GM19043 (cell line): ENCODE data around the gene CDA.

Experiments
- ATAC-seq: cut with Tn5 transposase; IDR thresholded peaks from one replicate; pipeline ENCODE4 v1.9.1; 2021; ENCODE audit warnings: low read depth; ENCODE audit not compliant: unreplicated experiment

The CDA gene

DNA sequence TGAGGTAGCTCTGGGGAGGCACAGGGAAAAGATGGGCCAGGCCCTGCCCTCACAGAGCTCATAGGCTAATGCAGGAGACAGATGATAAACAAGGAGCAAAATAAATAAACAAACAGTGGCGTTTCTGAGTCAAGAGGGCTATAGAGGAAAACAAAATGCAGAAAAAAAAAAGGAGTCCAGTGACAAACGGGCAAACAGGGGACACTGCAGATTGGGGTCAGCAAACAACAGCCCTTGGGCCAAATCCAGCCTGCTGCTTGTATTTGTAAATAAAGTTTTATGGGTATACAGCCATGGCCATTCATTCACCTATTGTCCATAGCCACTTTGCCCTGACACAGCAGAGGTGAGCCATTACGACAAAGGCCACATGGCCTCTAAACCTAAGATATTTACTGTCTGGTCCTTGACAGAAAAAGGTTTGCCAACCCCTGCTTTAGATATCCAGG, 25.3 kb downstream of the CDA start:
- ATAC-seq = no peak

DNA sequence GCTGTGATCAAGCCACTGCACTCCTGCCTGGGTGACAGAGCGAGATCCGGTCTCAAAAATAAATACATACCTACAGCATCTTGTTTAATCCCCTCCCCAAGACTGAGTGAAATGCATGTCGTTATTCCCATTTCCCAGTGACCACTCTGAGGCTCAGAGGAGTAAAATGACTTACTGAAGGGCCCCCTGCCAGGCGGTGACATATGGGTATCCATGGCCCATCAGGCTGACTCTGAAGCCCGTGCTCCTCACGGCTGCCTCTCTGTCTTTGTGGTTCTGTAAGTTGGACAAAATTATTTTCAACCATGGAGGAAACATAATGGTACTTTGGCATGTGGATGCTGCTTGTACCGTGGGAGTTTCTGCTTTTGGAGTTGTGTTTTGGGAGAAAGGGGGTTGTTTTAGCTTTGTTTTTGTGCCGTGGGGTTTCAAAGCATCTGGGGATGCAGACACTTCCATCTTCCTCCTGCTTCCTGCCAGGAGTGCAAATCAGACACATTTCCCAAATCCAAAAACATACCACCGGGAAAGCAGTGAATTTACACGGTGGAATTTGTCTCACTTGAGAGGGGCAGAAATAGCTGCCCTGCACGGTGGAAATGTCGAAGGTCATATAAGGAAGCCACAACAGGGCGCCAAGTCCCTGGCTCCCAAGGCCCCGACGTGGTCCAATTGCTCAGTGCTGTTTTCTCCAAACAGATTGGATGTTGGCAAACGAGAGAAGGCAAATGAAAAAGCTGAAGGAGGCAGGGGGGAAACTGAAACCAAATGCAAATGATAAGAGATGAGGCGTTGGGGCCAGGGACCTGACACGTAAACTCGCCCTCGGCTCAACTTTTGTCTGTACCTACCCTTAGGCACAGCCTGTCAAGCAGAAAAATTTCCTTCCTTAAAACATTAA, 27.3 kb downstream of the CDA start:
- ATAC-seq = no peak

DNA sequence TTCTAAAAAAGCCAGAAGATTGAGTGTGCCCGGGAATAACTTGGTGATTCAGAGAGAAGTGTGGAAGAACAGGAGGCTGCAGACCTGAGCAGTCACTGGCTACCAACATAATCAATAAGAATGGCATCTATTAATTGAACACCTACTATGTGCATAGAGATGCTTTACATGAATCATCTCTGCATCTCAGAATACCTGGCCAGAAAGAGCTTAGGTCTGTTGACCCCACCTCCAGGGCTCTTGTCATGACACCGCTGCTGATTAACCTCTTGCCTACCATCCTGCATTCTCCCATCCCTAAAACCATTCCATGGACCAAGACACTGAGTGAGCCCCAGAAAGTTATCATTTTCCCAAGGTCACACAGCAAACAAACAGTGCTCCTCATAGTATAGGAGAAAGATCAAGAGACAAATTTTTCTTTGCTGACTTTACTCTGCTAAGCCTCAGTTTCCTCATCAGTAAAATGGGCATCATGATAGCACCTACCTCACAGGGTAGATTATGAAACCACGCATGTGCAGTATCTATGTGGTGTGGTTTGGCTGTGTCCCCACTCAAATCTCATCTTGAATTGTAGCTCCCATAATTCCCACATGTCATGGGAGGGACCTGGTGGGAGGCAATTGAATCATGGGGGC, 28.1 kb downstream of the CDA start:
- no peak for ATAC-seq

- no peak for ATAC-seq
Measured at GRCh38 chr1:20618550-20618949, 29.7 kb downstream of the CDA start.

- no peak for ATAC-seq
Measured at GRCh38 chr1:20619999-20620398, 31.1 kb downstream of the CDA start.

- ATAC-seq = no peak
Measured at GRCh38 chr1:20621012-20621411, 32.1 kb downstream of the CDA start.

DNA sequence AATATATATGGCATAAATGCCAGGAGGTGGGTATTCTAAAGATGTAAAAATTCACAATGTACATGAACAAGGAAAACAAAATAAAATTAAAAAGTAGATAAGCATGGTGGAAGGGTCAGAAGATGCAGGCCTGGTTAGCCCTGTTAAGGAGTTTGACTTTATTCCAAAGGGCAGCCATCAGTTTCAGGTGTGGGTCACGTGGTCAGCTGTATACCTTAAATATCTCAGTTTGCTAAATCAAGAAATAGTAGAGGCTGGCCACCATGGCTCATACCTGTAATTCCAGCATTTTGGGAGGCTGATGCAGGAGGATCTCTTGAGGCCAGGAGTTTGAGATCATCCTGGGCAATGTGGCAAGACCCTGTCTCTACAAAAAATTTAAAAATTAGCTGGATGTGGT, 35.8 kb downstream of the CDA start:
- ATAC-seq = no peak

DNA sequence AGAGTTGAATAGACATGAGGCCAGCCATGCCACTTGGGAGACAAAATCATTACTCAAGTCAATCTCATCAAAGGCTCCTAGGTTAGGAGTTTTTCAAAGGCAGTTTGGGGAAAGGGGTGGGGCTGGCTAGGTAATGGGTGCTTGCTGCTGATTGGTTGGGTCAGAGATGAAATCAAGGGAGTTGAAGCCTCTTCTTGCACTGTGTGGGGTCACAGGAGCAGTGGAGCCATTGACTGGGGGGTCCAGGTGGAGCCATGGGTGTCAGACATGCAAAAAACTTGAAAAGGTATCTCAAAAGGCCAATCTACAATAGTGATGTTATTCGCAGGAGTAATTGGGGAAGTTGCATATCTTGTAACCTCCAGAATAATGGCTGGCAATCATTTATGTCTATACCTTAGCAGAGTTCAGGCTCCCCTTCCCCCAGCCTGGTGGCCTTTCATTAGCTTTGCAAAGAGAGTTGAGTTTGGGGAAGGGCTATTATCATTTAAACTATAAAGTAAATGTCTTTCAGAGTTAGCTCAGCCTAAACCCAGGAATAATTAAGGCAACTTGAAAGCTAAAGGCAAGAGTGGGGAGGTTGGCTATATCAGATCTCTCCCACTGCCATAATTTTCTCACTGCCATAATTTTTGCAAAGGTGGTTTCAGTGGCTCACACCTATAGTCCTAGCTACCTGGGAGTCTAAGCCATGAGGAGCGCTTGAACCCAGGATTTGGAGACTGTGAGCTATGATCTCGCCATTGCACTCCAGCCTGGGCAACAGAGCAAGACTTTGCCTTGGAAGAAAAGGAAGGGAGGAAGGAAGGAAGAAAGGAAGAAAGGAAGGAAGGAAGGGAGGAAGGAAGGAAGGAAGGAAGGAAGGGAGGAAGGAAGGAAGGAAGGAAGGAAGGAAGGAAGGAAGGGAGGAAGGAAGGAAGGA, 36.5 kb downstream of the CDA start:
- ATAC-seq = no peak

- no peak for ATAC-seq
Measured at GRCh38 chr1:20626098-20626427, 37.2 kb downstream of the CDA start.

DNA sequence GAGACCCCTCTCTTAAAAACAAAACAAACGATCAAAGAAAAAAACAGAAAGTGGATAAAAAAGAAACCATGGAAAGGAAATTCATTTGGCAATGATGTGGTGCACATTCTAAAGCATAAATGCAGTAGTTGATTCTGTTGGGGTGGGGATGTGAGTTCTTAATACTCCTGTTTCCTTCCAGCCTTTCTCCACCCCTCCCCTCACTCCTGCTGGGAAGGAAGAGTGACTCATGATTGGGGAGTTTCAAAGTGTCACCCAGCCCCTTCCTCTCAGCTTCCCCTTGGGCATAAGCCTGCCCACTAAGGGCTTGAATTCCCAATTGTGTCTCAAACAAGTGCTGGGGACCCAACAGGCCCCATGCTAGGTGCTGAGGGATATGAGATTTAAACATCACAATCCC, 37.6 kb downstream of the CDA start:
- ATAC-seq = no peak

DNA sequence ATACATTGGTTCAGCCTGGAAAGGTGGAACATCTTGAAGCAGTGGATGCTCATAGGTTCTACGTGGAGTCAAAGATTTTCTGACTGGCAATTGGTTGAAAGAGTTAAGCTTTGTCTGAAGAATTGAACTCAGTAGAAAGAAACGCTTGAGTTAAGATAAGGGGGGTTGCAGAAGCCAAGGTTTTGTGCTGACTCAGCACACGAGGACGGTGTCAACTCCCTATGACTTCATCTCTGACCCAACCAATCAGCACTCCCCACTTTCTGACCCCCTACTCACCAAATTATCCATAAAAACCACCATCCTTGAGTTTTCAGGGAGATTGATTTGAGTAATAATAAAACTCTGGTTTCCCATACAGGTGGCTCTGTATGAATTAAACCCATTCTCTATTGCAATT, 41.8 kb downstream of the CDA start:
- no peak for ATAC-seq

GRCh38 chr1:20632386-20632785, 43.5 kb downstream of the CDA start:
- ATAC-seq = no peak

GRCh38 chr1:20633190-20634064, 44.5 kb downstream of the CDA start, which contains the start of gene PINK1:
Gene PINK1 (plus strand): TSS chr1:20633458. CDS start chr1:20633549, 91 bp downstream.
- ATAC-seq = no peak

GRCh38 chr1:20634065-20634593, 45.2 kb downstream of the CDA start:
- no peak for ATAC-seq

DNA sequence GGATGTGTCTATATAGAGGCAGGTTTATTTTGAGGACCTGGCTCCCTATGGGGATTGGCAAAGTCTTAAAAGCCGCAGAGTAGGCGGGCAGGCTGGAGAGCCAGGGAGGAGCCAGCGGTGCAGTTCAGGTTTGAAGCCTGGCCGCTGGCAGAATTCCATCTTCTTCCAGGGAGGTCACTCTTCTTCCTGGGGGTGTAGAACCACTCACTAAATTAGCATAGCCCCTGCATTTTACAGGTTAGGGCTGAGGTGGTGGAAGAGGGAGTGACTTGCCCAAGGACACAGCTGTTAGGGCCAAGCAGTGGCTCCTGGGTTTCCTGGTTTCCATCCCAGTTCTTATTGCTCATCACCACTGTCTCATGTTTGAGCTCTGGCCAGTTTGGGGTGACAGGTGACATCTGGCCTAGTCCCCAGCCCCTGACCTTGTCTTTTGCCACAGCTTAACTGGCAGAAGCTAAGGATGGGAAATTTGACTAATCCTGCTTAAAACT, 45.7 kb downstream of the CDA start:
- ATAC-seq = no peak

- no peak for ATAC-seq
Measured at GRCh38 chr1:20636785-20637347, 48.0 kb downstream of the CDA start.

GRCh38 chr1:20640183-20640597, 51.3 kb downstream of the CDA start:
- ATAC-seq = no peak

- ATAC-seq = no peak
Measured at GRCh38 chr1:20641975-20642374, 53.1 kb downstream of the CDA start.

GRCh38 chr1:20643080-20643479, 54.2 kb downstream of the CDA start:
- ATAC-seq = no peak
